GM06990 (cell line): ENCODE measurements around the gene PPDPF.

Experiments used
- DNase-seq: peaks from one replicate; pipeline ENCODE4 v3.0.0-alpha.2; 2011; ENCODE audit not compliant: insufficient read length; ENCODE audit errors: extremely low read depth
- H3K27me3 ChIP-seq: replicated peaks from 2 replicates; pipeline ENCODE4 v1.6.0; 2011; ENCODE audit warnings: low read length; ENCODE audit not compliant: control insufficient read depth, insufficient read depth
- H3K36me3 ChIP-seq: 2 replicates; pipeline ENCODE4 v1.5.1; 2011; ENCODE audit warnings: low read length; ENCODE audit not compliant: control insufficient read depth, insufficient read depth
- H3K4me3 ChIP-seq: replicated peaks from 2 replicates; pipeline ENCODE4 v1.5.1; 2011; ENCODE audit warnings: low read depth, mild to moderate bottlenecking, control low read depth, low read length
- TF ChIP-seq, protein P1 (sequence below): IDR thresholded peaks from 2 replicates; pipeline ENCODE4 v1.5.1; 2011; ENCODE audit warnings: low read length, control low read depth, mild to moderate bottlenecking, inconsistent platforms; ENCODE audit not compliant: insufficient read depth, poor library complexity, severe bottlenecking

Gene PPDPF

DNA sequence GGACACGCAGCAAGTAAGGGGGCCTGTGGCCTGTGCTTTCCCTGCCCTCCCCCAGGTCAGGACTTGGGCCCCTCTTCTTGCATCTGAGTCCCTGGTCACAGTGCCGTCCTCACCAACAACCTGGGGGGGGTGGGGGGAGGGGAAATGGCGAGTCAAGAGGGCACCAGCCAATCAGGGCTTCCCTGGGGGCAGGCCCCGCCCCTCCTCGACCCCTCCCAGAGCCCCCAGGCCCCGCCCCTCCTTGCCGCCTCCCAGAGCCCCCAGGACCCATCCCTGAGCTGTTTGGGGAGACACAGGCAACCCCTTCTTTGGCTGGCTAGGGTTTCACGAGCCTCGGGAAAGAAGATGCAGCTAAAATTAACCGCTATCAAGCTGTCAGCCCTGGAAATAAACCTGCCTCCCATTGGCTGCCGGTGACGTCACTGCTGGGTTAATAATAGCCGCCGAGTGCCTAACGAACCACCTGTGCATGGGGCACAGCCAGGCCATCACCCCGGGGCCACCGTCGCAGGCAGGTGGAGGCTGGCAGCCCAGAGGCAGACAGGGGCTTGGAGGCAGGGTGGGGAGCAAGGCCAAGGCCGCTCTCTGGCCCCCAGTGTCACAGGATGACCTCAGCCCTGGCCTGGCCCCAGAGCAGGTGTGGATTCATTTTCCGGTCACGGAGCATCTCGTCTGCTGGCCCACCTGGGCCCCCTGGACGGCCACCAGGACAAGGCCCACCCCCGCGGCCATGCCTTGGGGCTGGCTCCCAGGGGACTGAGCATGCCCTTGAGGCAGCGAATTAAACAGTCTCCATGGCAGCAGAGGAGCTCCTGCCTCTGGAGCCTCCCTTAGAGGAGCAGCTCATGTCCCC is 18.5 kb upstream of the PPDPF start:
- no peak for DNase-seq
- Histone ChIP-seq H3K27me3 (no peaks in the 10 kb centered on the region; the same call in 1 of the 2 replicates), H3K36me3 (no peaks in the 10 kb centered on the region), H3K4me3 (no peak overlapping the region)
- TF ChIP-seq, protein P1, sequence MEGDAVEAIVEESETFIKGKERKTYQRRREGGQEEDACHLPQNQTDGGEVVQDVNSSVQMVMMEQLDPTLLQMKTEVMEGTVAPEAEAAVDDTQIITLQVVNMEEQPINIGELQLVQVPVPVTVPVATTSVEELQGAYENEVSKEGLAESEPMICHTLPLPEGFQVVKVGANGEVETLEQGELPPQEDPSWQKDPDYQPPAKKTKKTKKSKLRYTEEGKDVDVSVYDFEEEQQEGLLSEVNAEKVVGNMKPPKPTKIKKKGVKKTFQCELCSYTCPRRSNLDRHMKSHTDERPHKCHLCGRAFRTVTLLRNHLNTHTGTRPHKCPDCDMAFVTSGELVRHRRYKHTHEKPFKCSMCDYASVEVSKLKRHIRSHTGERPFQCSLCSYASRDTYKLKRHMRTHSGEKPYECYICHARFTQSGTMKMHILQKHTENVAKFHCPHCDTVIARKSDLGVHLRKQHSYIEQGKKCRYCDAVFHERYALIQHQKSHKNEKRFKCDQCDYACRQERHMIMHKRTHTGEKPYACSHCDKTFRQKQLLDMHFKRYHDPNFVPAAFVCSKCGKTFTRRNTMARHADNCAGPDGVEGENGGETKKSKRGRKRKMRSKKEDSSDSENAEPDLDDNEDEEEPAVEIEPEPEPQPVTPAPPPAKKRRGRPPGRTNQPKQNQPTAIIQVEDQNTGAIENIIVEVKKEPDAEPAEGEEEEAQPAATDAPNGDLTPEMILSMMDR = no peak

DNA sequence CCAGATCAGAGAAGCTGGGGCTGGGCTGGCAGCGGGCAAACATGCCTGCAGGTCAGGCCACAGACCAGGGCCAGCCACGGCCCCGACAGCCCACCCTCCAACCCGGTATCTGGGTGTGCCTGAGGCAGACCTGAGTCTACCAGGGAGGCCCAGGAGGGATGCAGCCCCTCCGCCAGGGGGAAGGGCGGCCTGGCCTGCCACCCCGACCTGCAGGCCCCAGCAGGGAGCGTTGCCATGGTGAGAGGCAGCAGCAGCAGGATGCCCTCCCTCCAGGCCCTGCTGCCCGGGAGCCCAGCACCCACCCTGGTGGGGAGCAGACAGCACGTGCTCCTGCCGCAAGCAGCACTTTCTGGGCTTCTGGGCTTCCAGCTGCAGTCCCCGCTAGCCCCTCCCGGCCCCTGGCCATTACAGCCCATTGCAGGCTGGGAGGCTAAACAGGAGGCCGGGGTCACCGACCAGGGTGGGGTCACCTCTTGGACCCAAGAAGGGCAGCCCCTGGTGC is 17.8 kb upstream of the PPDPF start:
- TF ChIP-seq, protein P1 = no peak
- DNase-seq = no peak
- H3K27me3 ChIP-seq = no peaks in the 10 kb centered on the region; the same call in 1 of the 2 replicates
- H3K36me3 ChIP-seq = no peaks in the 10 kb centered on the region
- no peak overlapping the region for H3K4me3 ChIP-seq

DNA sequence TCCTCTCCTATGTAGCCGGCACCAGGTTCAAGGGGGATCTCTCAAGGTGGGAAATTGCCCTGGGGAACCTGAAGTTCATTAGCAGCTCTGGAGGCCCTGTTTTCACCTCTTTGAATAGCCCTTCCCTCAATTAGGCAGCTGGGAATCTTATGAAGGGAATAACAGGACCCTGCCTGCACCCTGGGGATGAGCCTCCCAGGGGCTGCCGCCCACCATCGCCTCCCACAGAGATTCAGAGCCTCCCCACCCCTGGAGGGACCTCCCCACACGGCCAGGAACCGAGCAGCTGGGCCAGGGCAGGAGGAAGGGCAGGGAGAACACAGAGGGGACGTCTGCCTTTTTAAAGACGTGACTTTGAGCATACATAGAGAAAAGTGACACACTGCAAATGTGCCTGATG is 17.0 kb upstream of the PPDPF start:
- no peak overlapping the region for H3K4me3 ChIP-seq
- TF ChIP-seq, protein P1 = no peak
- no peaks in the 10 kb centered on the region for H3K27me3 ChIP-seq
- no peaks in the 10 kb centered on the region for H3K36me3 ChIP-seq
- DNase-seq = no peak

DNA sequence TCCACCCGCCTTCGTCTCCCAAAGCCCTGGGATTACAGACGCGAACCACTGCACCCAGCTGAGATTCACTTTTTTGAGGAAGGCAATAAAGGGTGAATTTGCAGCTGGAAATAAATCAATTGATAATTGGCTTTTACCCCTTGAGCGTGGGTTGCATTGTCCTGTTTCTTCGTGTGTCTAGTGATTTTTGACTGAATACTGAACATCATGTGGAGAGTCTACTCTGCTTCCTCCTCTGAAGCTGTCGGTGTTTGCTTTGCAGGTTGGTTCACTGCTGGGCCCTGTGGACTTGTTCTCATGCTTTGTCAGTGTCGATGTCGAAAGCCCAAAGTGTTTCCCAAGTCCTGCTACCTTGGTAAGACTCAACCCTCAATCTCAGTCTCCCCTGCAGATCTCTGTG is 15.9 kb upstream of the PPDPF start:
- Histone ChIP-seq H3K27me3 (no peaks in the 10 kb centered on the region), H3K36me3 (no peaks in the 10 kb centered on the region), H3K4me3 (no peak overlapping the region)
- TF ChIP-seq, protein P1 = no peak
- no peak for DNase-seq

DNA sequence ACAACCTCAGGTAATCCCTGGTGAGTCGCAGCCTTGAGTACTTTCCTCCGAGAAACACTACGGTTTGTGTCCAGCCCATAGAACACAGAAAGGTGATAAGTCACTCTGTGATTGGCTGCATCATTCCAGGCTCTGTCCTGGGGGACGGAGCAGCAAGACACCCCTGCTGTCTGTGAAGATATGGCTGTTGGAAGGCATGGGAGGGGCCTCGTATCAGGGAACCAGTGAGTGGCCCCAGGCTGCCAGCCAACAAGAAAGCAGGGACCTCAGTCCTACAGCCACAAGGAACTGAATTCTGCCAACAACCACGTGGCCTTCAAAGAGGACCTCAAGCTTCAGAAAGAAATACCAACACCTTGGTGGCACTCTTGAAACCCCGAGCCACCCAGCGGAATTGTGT is 15.3 kb upstream of the PPDPF start:
- H3K36me3 ChIP-seq = no peaks in the 10 kb centered on the region
- H3K4me3 ChIP-seq = no peak overlapping the region
- TF ChIP-seq, protein P1 = no peak
- DNase-seq = no peak
- no peaks in the 10 kb centered on the region for H3K27me3 ChIP-seq
